Measurements from ENCODE around the gene HNRNPD.
"Not testable (repeated sequence)": the region's sequence is repeated elsewhere in the genome, so short reads cannot be mapped to it uniquely, and the experiment has no call there.

Gene HNRNPD

DNA sequence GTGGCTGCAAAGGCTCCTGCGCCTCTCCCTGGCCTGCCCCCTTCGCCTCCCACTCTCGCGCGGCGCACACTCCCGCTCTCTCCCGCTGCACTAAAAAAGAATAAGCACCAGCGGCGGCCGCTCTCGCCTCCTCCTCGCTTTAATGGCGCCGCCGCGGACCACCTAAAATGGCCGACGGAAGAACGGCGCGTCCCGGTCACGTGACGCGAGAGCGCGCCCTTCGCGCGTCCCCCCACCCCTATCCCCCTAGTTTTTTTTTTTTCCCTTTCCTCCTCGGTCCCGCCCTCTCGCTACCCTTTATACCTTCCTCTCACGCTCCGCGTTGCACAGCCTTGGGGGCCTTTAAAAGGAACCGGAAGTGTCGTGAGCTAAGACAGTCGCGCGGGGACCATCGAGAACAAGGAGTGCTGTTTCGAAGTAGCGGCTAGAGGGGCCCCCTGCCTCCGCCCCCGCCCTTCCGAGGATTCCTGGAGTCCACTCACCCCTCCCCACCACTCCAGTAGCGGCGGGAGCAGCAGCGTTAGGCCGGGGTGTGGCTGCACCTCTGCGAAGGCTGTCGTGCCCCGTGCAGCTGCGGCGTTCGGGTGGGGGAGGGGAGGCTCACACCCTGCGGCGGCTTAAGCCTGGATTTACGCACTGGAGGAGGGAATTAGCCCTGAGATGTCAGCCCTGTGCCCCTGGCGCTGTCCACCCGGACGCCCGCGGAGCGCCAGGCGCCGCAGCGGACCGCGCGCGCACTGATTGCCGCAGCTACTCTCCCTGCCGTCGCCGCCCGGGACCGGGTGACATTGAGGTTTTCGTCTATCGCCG is at the start of gene HNRNPD:
Gene HNRNPD (minus strand): TSS at position 176 of the 810 bp plus-strand sequence. CDS start 313 bp downstream, outside the sequence.
- H3K4me3 ChIP-seq (ENCODE audit: low read length), result peak within 1 kb of the TSS; percentile 96
- DNase-seq (ENCODE audit: low read depth), result peak; percentile 98
- no peak for TF ChIP-seq CTCF (conservative IDR thresholded peaks at IDR 0.05; ENCODE audit: low read depth, low read length)

DNA sequence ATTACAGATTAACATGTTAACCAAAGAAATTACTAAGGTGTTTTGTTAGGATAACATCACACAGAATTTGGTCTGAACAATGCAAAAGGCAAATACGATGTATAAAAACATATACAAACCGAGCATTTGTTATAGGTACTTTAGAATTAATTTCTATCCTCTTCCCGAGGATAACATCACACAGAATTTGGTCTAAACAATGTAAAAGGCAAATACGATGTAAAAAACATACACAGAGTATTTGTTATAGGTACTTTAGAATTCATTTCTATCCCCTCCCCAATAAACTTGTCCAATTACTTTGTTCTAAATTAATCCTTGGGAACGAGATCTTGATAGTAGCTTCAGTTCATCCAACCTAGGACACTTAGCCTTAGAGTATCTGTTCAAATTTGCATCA is 48.8 kb upstream of the HNRNPD start:
- H3K4me3 ChIP-seq (ENCODE audit: low read length), result no peak overlapping the region
- no peak for DNase-seq (ENCODE audit: low read depth)
- no peak for TF ChIP-seq CTCF (conservative IDR thresholded peaks at IDR 0.05; ENCODE audit: low read depth, low read length)

- TF ChIP-seq CTCF (conservative IDR thresholded peaks at IDR 0.05; ENCODE audit: low read depth, low read length), result no peak
- no peak for DNase-seq (ENCODE audit: low read depth)
- H3K4me3 ChIP-seq (ENCODE audit: low read length), result no peak overlapping the region
Measured at GRCh38 chr4:82421796-82422560, 48.2 kb upstream of the HNRNPD start.

- H3K4me3 ChIP-seq (ENCODE audit: low read length), result no peak overlapping the region
- TF ChIP-seq CTCF (conservative IDR thresholded peaks at IDR 0.05; ENCODE audit: low read depth, low read length), result no peak
- DNase-seq (ENCODE audit: low read depth), result no peak
Measured at GRCh38 chr4:82419451-82419850, 45.7 kb upstream of the HNRNPD start.

- DNase-seq (ENCODE audit: low read depth), result no peak
- no peak for TF ChIP-seq CTCF (conservative IDR thresholded peaks at IDR 0.05; ENCODE audit: low read depth, low read length)
- H3K4me3 ChIP-seq (ENCODE audit: low read length), result no peak overlapping the region
Measured at GRCh38 chr4:82415922-82416365, 42.2 kb upstream of the HNRNPD start.

DNA sequence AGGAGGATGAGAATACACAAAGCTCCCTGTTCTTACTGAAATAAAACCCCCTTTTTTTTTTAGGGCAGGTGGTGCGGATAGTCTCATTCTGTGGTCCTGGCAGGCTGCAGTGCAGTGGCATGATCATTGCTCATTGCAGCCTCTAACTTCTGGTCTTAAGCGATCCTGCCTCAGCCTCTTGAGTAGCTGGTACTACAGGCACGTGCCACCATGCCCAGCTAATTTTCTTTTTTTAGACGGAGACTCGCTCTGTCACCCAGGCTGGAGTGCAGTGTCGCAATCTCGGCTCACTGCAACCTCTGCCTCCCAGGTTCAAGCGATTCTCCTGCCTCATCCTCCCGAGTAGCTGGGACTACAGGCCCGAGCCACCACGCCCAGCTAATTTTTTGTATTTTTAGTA is 41.3 kb upstream of the HNRNPD start:
- DNase-seq (ENCODE audit: low read depth); H3K4me3 ChIP-seq (ENCODE audit: low read length): not testable (repeated sequence)

DNA sequence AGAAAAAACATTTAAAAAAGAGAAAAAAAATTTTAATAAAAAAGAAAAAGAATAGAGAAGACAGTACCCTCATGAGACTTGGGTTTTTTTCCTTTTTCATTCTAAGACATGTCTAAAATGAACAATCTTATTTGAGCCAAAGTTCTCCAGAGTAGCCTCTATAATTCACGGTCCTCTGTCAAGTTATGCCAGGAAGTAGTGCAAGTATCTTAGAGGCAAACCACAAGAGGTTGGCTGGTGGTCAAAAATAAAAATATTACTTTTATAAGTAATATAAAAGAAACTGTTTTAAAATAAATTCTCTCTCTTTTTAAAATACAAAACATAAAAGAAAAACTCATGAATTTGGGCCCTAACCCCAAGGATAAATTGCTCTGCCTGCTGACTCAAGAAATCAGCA is 29.9 kb upstream of the HNRNPD start:
- no peak for DNase-seq (ENCODE audit: low read depth)
- H3K4me3 ChIP-seq (ENCODE audit: low read length), result no peak overlapping the region
- no peak for TF ChIP-seq CTCF (conservative IDR thresholded peaks at IDR 0.05; ENCODE audit: low read depth, low read length)
